Measurements from ENCODE around the gene ANKLE2. TPM values are rescaled to one million over a fixed set of nuclear protein-coding genes. Genes with fewer than 3 reads are reported as not detected.
"Not testable (repeated sequence)": the region's sequence is repeated elsewhere in the genome, so short reads cannot be mapped to it uniquely, and the experiment has no call there.

Gene ANKLE2
- polyA plus RNA-seq, 1 donor (not counting 4 experiments of a cell fraction or from before 2014, with no cell fraction given): 109 TPM

GRCh38 chr12:132695431-132695830 lies 66.2 kb downstream of the ANKLE2 start:
- dilution Hi-C loops (cut with MboI; ENCODE audit: extremely low pct_ligation_motif_present, low sequenced_read_pairs): no loop called here
- no peak overlapping the region for H3K27ac ChIP-seq (ENCODE audit: control insufficient read depth, insufficient read depth, low read length)

DNA sequence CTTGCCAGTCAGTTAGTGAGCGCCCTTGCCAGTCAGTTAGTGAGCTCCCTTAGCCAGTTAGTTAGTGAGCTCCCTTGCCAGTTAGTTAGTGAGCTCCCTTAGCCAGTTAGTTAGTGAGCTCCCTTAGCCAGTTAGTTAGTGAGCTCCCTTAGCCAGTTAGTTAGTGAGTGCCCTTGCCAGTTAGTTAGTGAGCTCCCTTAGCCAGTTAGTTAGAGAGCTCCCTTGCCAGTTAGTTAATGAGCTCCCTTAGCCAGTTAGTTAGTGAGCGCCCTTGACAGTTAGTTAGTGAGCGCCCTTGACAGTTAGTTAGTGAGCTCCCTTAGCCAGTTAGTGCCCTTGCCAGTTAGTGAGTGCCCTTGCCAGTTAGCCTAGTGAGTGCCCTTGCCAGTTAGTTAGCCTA lies 66.7 kb downstream of the ANKLE2 start:
- H3K9me3 ChIP-seq (ENCODE audit: control insufficient read depth, low read depth, low read length); H2AFZ ChIP-seq (ENCODE audit: control insufficient read depth, low read length); H3K27me3 ChIP-seq (ENCODE audit: control insufficient read depth, extremely low read depth, insufficient read depth, low read length); H3K36me3 ChIP-seq (ENCODE audit: control insufficient read depth in 2 of 2, extremely low read depth in 1 of 2, insufficient read depth in 2 of 2, low read length in 2 of 2); dilution Hi-C loops (cut with MboI; ENCODE audit: extremely low pct_ligation_motif_present, low sequenced_read_pairs); H3K4me1 ChIP-seq (ENCODE audit: control insufficient read depth, extremely low read depth, insufficient read depth, low read length); H3K4me3 ChIP-seq (ENCODE audit: control insufficient read depth in 2 of 3, extremely low read depth in 1 of 3, insufficient read depth in 2 of 3, low read depth in 1 of 3, low read length in 3 of 3); H3K27ac ChIP-seq (ENCODE audit: control insufficient read depth, insufficient read depth, low read length); H3K9me1 ChIP-seq (ENCODE audit: control insufficient read depth, extremely low read depth, insufficient read depth, low read length); H3K4me2 ChIP-seq (ENCODE audit: control insufficient read depth, extremely low read depth, insufficient read depth, low read depth, low read length); H4K20me1 ChIP-seq (ENCODE audit: control insufficient read depth, extremely low read depth, insufficient read depth, low read length); FAIRE-seq; H3K79me2 ChIP-seq (ENCODE audit: control insufficient read depth, insufficient read depth, low read length); DNase-seq (ENCODE audit: low read depth, low spot score); H3K9ac ChIP-seq (ENCODE audit: control insufficient read depth, extremely low read depth, insufficient read depth, low read length): not testable (repeated sequence)

More at GRCh38 chr12:132695431-132695830, 66.2 kb downstream of the ANKLE2 start:
- H3K9ac ChIP-seq (ENCODE audit: control insufficient read depth, extremely low read depth, insufficient read depth, low read length): no peak overlapping the region
- no peaks in the 10 kb centered on the region for H3K9me1 ChIP-seq (ENCODE audit: control insufficient read depth, extremely low read depth, insufficient read depth, low read length)
- no peaks in the 10 kb centered on the region for H3K9me3 ChIP-seq (ENCODE audit: control insufficient read depth, low read depth, low read length)
- H3K4me2 ChIP-seq (ENCODE audit: control insufficient read depth, extremely low read depth, insufficient read depth, low read depth, low read length): no peak overlapping the region
- no peaks in the 10 kb centered on the region for H3K27me3 ChIP-seq (ENCODE audit: control insufficient read depth, extremely low read depth, insufficient read depth, low read length)
- peaks cover 1 to 3% of the 10 kb centered on the region in 2 experiments for H3K36me3 ChIP-seq (ENCODE audit: control insufficient read depth in 2 of 2, extremely low read depth in 1 of 2, insufficient read depth in 2 of 2, low read length in 2 of 2)
- no peaks in the 10 kb centered on the region for H4K20me1 ChIP-seq (ENCODE audit: control insufficient read depth, extremely low read depth, insufficient read depth, low read length)
- no peaks in the 10 kb centered on the region for H3K79me2 ChIP-seq (ENCODE audit: control insufficient read depth, insufficient read depth, low read length)
- TF ChIP-seq CTCF (optimal IDR thresholded peaks at IDR 0.05 in 1 of 3, IDR thresholded peaks at IDR 0.05 in 1 of 3, conservative IDR thresholded peaks at IDR 0.05 in 1 of 3; ENCODE audit: extremely low read depth in 1 of 3, insufficient read depth in 2 of 3, low read length in 3 of 3) (no peak), EZH2 (IDR thresholded peaks at IDR 0.05; ENCODE audit: low read length) (no peak)
- peaks cover 3% of the 10 kb centered on the region for H3K4me1 ChIP-seq (ENCODE audit: control insufficient read depth, extremely low read depth, insufficient read depth, low read length)
- no peak overlapping the region for H3K4me3 ChIP-seq (ENCODE audit: control insufficient read depth in 2 of 3, extremely low read depth in 1 of 3, insufficient read depth in 2 of 3, low read depth in 1 of 3, low read length in 3 of 3)
- FAIRE-seq (no peak), DNase-seq (ENCODE audit: low read depth, low spot score) (no peak)
- no peak overlapping the region for H2AFZ ChIP-seq (ENCODE audit: control insufficient read depth, low read length)

- H3K9me3 ChIP-seq (ENCODE audit: control insufficient read depth, low read depth, low read length); H3K9ac ChIP-seq (ENCODE audit: control insufficient read depth, extremely low read depth, insufficient read depth, low read length); dilution Hi-C loops (cut with MboI; ENCODE audit: extremely low pct_ligation_motif_present, low sequenced_read_pairs); H3K27me3 ChIP-seq (ENCODE audit: control insufficient read depth, extremely low read depth, insufficient read depth, low read length); DNase-seq (ENCODE audit: low read depth, low spot score); H2AFZ ChIP-seq (ENCODE audit: control insufficient read depth, low read length); H3K4me1 ChIP-seq (ENCODE audit: control insufficient read depth, extremely low read depth, insufficient read depth, low read length); H3K4me2 ChIP-seq (ENCODE audit: control insufficient read depth, extremely low read depth, insufficient read depth, low read depth, low read length); H3K79me2 ChIP-seq (ENCODE audit: control insufficient read depth, insufficient read depth, low read length); H4K20me1 ChIP-seq (ENCODE audit: control insufficient read depth, extremely low read depth, insufficient read depth, low read length); H3K9me1 ChIP-seq (ENCODE audit: control insufficient read depth, extremely low read depth, insufficient read depth, low read length); H3K36me3 ChIP-seq (ENCODE audit: control insufficient read depth in 2 of 2, extremely low read depth in 1 of 2, insufficient read depth in 2 of 2, low read length in 2 of 2); FAIRE-seq; H3K4me3 ChIP-seq (ENCODE audit: control insufficient read depth in 2 of 3, extremely low read depth in 1 of 3, insufficient read depth in 2 of 3, low read depth in 1 of 3, low read length in 3 of 3); H3K27ac ChIP-seq (ENCODE audit: control insufficient read depth, insufficient read depth, low read length): not testable (repeated sequence)
Observed at GRCh38 chr12:132692030-132692429, 69.6 kb downstream of the ANKLE2 start.

Data from keratinocyte (primary cell).